ENCODE data around the gene LRRC53. TPM values are rescaled to one million over a fixed set of nuclear protein-coding genes. Genes with fewer than 3 reads are reported as not detected.

LRRC53 gene
- polyA plus RNA-seq, 3 donors, result not detected

DNA sequence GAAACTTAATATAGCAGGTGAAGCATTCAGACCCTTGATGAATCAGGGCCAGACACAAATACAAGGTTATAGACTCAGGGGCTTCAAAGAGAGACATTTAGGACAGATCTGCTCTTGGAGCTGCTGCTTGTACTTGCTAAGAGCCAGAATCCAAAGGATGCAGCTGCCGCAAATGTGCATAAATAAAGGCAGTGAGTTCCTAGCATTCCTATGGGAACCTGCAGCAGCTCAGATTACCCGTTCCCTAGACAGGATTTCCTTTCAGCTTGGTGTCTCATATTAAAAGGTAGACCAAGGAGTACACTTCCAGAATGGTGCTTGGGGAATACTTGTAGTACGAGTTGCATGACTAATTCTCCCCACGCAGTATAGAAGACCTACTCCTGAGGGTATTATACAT lies 9.7 kb upstream of the LRRC53 start:
- Mint-ChIP-seq H3K36me3 (no peaks in the 10 kb centered on the region), H3K27ac (no peak overlapping the region), H3K4me3 (no peak overlapping the region), H3K4me1 (no peaks in the 10 kb centered on the region), H3K9me3 (peaks cover 0 to 5% (median 2%) of the 10 kb centered on the region in 7 donors), H3K27me3 (ENCODE audit: low read depth in 3 of 3) (peaks cover 0 to 4% (median 0%) of the 10 kb centered on the region in 3 donors)
- 67% methylated on average over 1 of the region's 4 CpGs for WGBS (ENCODE audit: insufficient coverage)
- Histone ChIP-seq H2AFZ (ENCODE audit: insufficient read depth, low read depth, low read length, poor library complexity, severe bottlenecking) (no peak overlapping the region), H3K9ac (ENCODE audit: insufficient read depth, low read length, poor library complexity, severe bottlenecking) (no peak overlapping the region), H3K9me3 (replicated peaks in 1 of 2; ENCODE audit: control insufficient read depth in 1 of 2, insufficient read depth in 1 of 2, low read length in 2 of 2) (no peaks in the 10 kb centered on the region), H3K79me2 (ENCODE audit: insufficient read depth, low read length) (no peaks in the 10 kb centered on the region), H3K4me1 (ENCODE audit: control insufficient read depth in 1 of 2, insufficient read depth in 2 of 2, low read length in 2 of 2) (no peaks in the 10 kb centered on the region), H3K4me2 (replicated peaks; ENCODE audit: extremely low read depth, low read length, poor library complexity, severe bottlenecking) (no peak overlapping the region), H3K27ac (ENCODE audit: low read depth in 1 of 2, low read length in 2 of 2) (no peak overlapping the region), H3K36me3 (replicated peaks in 1 of 2; ENCODE audit: control insufficient read depth in 1 of 2, insufficient read depth in 2 of 2, low read length in 2 of 2) (no peaks in the 10 kb centered on the region), H3K4me3 (replicated peaks in 1 of 3; ENCODE audit: low read depth in 2 of 3, low read length in 3 of 3) (no peak overlapping the region), H3K27me3 (ENCODE audit: control insufficient read depth in 2 of 2, insufficient read depth in 2 of 2, low read length in 2 of 2) (no peaks in the 10 kb centered on the region), H4K20me1 (ENCODE audit: insufficient read depth, low read length) (no peaks in the 10 kb centered on the region)
- intact Hi-C loops (cut with micrococcal nuclease), result no loop called here
- DNase-seq, result no peak
- TF ChIP-seq CTCF (IDR thresholded peaks at IDR 0.05), result no peak

DNA sequence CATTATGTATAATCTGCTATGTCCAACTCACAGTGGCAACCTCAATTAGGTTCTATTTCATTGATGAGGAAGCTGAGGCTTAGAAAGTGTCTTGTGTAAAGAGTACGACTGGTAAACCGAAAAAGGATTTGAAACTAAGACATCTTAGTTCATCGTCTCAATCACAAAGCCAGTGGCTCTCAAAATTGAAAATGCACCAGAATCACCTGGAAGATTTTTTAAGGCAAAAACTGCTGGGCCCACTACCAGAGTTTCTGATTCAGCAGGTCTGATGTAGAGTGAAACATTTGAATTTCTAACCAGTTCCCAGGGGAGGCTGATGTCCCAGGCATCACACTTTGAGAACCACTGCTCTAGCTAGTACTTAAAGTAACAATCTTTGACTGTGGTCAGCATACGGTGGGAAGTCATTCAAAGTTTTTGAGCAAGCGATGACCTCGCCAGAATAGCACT lies 5.2 kb upstream of the LRRC53 start:
- H4K20me1 ChIP-seq (ENCODE audit: insufficient read depth, low read length), result no peaks in the 10 kb centered on the region
- H3K27ac ChIP-seq (ENCODE audit: low read depth in 1 of 2, low read length in 2 of 2), result no peak overlapping the region
- no peak overlapping the region for H3K4me2 ChIP-seq (replicated peaks; ENCODE audit: extremely low read depth, low read length, poor library complexity, severe bottlenecking)
- TF ChIP-seq CTCF (IDR thresholded peaks at IDR 0.05), result no peak
- no peak overlapping the region for H3K4me3 Mint-ChIP-seq
- no peaks in the 10 kb centered on the region for H3K79me2 ChIP-seq (ENCODE audit: insufficient read depth, low read length)
- peaks cover 0 to 3% (median 0%) of the 10 kb centered on the region in 7 donors for H3K9me3 Mint-ChIP-seq
- WGBS (ENCODE audit: insufficient coverage), result 87% methylated on average over 3 of the region's 6 CpGs
- H3K9ac ChIP-seq (ENCODE audit: insufficient read depth, low read length, poor library complexity, severe bottlenecking), result no peak overlapping the region
- H3K4me1 Mint-ChIP-seq, result no peaks in the 10 kb centered on the region
- H3K27ac Mint-ChIP-seq, result no peak overlapping the region
- no peaks in the 10 kb centered on the region for H3K4me1 ChIP-seq (ENCODE audit: control insufficient read depth in 1 of 2, insufficient read depth in 2 of 2, low read length in 2 of 2)
- no peaks in the 10 kb centered on the region for H3K27me3 ChIP-seq (ENCODE audit: control insufficient read depth in 2 of 2, insufficient read depth in 2 of 2, low read length in 2 of 2)
- intact Hi-C loops (cut with micrococcal nuclease), result no loop called here
- DNase-seq, result no peak
- H2AFZ ChIP-seq (ENCODE audit: insufficient read depth, low read depth, low read length, poor library complexity, severe bottlenecking), result no peak overlapping the region
- no peaks in the 10 kb centered on the region for H3K36me3 ChIP-seq (replicated peaks in 1 of 2; ENCODE audit: control insufficient read depth in 1 of 2, insufficient read depth in 2 of 2, low read length in 2 of 2)
- peaks cover 0 to 4% (median 0%) of the 10 kb centered on the region in 3 donors for H3K27me3 Mint-ChIP-seq (ENCODE audit: low read depth in 3 of 3)
- H3K36me3 Mint-ChIP-seq, result no peaks in the 10 kb centered on the region
- no peaks in the 10 kb centered on the region for H3K9me3 ChIP-seq (replicated peaks in 1 of 2; ENCODE audit: control insufficient read depth in 1 of 2, insufficient read depth in 1 of 2, low read length in 2 of 2)
- no peak overlapping the region for H3K4me3 ChIP-seq (replicated peaks in 1 of 3; ENCODE audit: low read depth in 2 of 3, low read length in 3 of 3)
